AG09319 (cell line): Measurements from ENCODE around the gene ATP2C2.
"Not testable (repeated sequence)": the region's sequence is repeated elsewhere in the genome, so short reads cannot be mapped to it uniquely, and the experiment has no call there.

Source experiments
- DNase-seq: peaks from one replicate; pipeline ENCODE4 v3.0.0-alpha.2; 2010; ENCODE audit warnings: low read depth; ENCODE audit errors: extremely low read depth
- CTCF ChIP-seq: IDR thresholded peaks from 2 replicates; pipeline ENCODE4 v1.5.1; 2011; ENCODE audit warnings: low read depth, mild to moderate bottlenecking, inconsistent platforms, low read length, moderate library complexity

ATP2C2 gene

GRCh38 chr16:84383106-84383505 is 14.8 kb downstream of the ATP2C2 start:
- no peak for DNase-seq
- no peak for TF ChIP-seq CTCF

GRCh38 chr16:84386047-84386446 is 17.7 kb downstream of the ATP2C2 start:
- no peak for TF ChIP-seq CTCF
- DNase-seq, result no peak

GRCh38 chr16:84387021-84387420 is 18.7 kb downstream of the ATP2C2 start:
- no peak for DNase-seq

GRCh38 chr16:84390131-84390785 is 21.9 kb downstream of the ATP2C2 start:
- no peak for TF ChIP-seq CTCF
- DNase-seq, result no peak

More at GRCh38 chr16:84387021-84387420, 18.7 kb downstream of the ATP2C2 start:
- no peak for TF ChIP-seq CTCF

- TF ChIP-seq CTCF, result no peak
- no peak for DNase-seq
Observed at GRCh38 chr16:84391151-84392030, 23.1 kb downstream of the ATP2C2 start.

GRCh38 chr16:84392031-84392360 is 23.7 kb downstream of the ATP2C2 start:
- DNase-seq, result no peak
- TF ChIP-seq CTCF, result no peak

- DNase-seq, result not testable (repeated sequence)
Observed at GRCh38 chr16:84396082-84396481, 27.7 kb downstream of the ATP2C2 start.
